ENCODE results near the gene PSMB5. TPM values are rescaled to one million over a fixed set of nuclear protein-coding genes. Genes with fewer than 3 reads are reported as not detected.

The PSMB5 gene
- total and polyA plus RNA-seq, 12 donors, result 55.4 to 377 (median 139) TPM

- Histone ChIP-seq H3K9me3 (replicated peaks in 1 of 3) (no peaks in the 10 kb centered on the region), H3K4me3 (no peak overlapping the region), H3K27me3 (no peaks in the 10 kb centered on the region), H3K4me1 (replicated peaks in 1 of 2) (no peaks in the 10 kb centered on the region), H3K36me3 (replicated peaks in 1 of 2) (no peaks in the 10 kb centered on the region), H3K27ac (no peak overlapping the region)
- 94 to 100% (median 97%) methylated on average over 1 to 9 of the region's 9 CpGs for whole genome bisulfite sequencing, 4 donors
- DNase-seq, result no peak
- TF ChIP-seq, protein P1, sequence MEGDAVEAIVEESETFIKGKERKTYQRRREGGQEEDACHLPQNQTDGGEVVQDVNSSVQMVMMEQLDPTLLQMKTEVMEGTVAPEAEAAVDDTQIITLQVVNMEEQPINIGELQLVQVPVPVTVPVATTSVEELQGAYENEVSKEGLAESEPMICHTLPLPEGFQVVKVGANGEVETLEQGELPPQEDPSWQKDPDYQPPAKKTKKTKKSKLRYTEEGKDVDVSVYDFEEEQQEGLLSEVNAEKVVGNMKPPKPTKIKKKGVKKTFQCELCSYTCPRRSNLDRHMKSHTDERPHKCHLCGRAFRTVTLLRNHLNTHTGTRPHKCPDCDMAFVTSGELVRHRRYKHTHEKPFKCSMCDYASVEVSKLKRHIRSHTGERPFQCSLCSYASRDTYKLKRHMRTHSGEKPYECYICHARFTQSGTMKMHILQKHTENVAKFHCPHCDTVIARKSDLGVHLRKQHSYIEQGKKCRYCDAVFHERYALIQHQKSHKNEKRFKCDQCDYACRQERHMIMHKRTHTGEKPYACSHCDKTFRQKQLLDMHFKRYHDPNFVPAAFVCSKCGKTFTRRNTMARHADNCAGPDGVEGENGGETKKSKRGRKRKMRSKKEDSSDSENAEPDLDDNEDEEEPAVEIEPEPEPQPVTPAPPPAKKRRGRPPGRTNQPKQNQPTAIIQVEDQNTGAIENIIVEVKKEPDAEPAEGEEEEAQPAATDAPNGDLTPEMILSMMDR (IDR thresholded peaks at IDR 0.05), result no peak
- no peak for TF ChIP-seq POLR2A (IDR thresholded peaks at IDR 0.05)
- intact Hi-C loops (cut with DNase I), result no loop called here
These were observed 14.3 kb upstream of the PSMB5 start for GRCh38 chr14:23049011-23049410.

DNA sequence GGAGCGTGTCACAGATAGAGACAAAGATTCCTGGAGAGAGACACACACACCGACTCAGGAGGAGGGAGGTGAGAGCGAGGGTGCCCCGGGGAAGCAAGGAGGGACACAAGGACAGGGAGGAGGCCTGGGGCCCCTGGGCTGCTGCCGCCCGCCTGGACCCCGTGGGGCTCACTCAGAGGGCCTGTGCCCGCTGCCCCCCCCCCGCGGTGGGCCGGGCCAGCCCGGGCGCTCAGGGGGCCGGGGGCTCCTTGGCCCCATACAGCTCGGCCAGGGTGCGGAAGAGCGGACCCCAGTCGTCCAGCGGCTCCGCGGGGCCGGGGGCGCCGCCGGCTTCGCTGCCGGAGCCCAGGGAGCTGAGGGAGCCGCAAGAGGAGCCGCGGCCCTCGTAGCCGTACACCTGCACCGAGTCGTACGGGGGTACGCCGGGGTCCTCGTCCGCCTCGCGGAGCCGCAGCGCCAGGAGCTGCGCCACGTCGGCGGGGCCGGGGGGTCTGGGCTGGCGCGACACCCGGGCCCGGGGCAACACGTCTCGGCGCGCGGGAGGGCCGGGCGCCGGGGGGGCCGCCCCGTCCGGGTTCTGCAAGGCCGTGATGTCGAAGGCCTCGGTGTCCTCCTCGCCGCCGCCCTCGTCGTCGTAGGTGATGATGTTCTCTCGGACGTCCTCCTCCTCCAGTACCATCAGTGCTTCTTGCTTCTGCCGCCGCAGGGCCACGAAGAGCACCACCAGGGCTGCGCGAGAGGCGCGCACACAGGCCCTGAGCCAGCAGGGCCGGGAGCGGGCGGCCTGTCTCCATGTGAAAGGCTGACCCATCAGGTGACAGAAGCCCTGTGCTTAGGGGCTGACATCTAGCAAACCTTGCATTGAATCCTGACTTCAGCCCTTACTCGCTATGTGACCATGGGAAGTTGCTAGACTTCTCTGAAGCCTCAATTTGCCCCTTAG lies 13.3 kb upstream of the PSMB5 start:
- intact Hi-C loops (cut with DNase I), result no loop called here
- WGBS, 4 donors, result 72 to 90% (median 77%) methylated on average over 15 to 85 of the region's 85 CpGs

DNA sequence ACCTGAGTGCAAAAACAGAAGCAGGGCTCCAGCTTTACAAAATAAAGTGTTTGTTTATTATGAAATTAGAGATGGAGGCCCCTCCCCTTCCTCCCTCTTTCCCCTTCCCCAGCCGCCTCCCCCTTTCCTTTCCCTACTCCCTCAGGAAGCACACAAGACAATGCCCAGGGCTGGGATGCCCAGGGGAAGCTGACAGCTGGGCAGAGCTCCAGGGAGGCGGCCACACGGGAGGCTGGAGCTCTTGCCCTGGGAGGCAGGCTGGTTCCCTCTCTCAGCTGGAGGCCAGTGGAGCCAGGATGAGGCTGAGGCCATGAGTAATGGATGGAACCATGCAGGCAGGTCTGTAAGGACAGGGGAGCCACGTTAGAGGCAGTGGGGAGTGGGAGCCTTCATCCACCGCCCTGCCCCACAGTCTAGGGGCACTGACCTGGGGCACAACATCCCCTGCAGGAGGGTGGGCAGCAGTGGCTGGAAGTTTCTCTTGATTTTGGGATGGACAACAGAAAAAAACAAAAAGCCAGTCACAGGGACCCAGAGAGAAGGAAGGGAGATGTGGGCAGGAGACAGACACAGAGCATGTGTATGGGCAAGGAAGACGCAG lies 12.4 kb upstream of the PSMB5 start:
- H3K27me3 ChIP-seq, result no peaks in the 10 kb centered on the region
- H3K4me3 ChIP-seq, result no peak overlapping the region
- no peaks in the 10 kb centered on the region for H3K36me3 ChIP-seq (replicated peaks in 1 of 2)
- no peak for TF ChIP-seq POLR2A (IDR thresholded peaks at IDR 0.05)
- TF ChIP-seq, protein P1 (IDR thresholded peaks at IDR 0.05), result no peak
- 72 to 94% (median 73%) methylated on average over 4 to 6 of the region's 6 CpGs for WGBS, 4 donors
- no peak overlapping the region for H3K27ac ChIP-seq
- no peaks in the 10 kb centered on the region for H3K9me3 ChIP-seq (replicated peaks in 1 of 3)
- no peaks in the 10 kb centered on the region for H3K4me1 ChIP-seq (replicated peaks in 1 of 2)
- intact Hi-C loops (cut with DNase I), result no loop called here
- no peak for DNase-seq

More for the DNA sequence above, 13.3 kb upstream of the PSMB5 start:
- no peaks in the 10 kb centered on the region for H3K4me1 ChIP-seq (replicated peaks in 1 of 2)
- DNase-seq, result no peak
- H3K4me3 ChIP-seq, result no peak overlapping the region
- TF ChIP-seq, protein P1 (IDR thresholded peaks at IDR 0.05), result no peak
- no peak for TF ChIP-seq POLR2A (IDR thresholded peaks at IDR 0.05)
- H3K9me3 ChIP-seq (replicated peaks in 1 of 3), result no peaks in the 10 kb centered on the region
- H3K36me3 ChIP-seq (replicated peaks in 1 of 2), result no peaks in the 10 kb centered on the region
- no peaks in the 10 kb centered on the region for H3K27me3 ChIP-seq
- no peak overlapping the region for H3K27ac ChIP-seq

Data from adrenal gland (tissue), 12 donors.